GM12878 (cell line): ENCODE results near the gene PES1. TPM values are rescaled to one million over a fixed set of nuclear protein-coding genes. Genes with fewer than 3 reads are reported as not detected.

ENCODE experiments used
- ATAC-seq: fragments of 200-7000 bp; cut with Tn5 transposase; 3 replicates; pipeline ENCODE4 v1.9.1; 2020; ENCODE audit warnings: mild to moderate bottlenecking, moderate library complexity
- BruUV-seq: library from RNA; stranded (reverse); fragments of 400-500 nt; replicated peaks from 2 replicates; lab custom pipeline; 2021; lab: Mats Ljungman, UMichigan
- CTCF ChIA-PET: fragments of 300-600 bp; sonication (Branson Sonifier 250); formaldehyde crosslinking; extraction: SDS; loops from one replicate; lab custom pipeline; 2021; ENCODE audit warnings: inconsistent platforms; lab: Yijun Ruan, JAX
- POLR2A ChIA-PET: fragments of 350-600 bp; formaldehyde crosslinking; extraction: SDS; loops from one replicate; lab custom pipeline; 2021; ENCODE audit warnings: inconsistent platforms; lab: Charles Lee
- RAD21 ChIA-PET: fragments of 300-600 bp; sonication (Branson Sonifier 250); formaldehyde crosslinking; loops from one replicate; lab custom pipeline; 2023; ENCODE audit warnings: antibody characterized with exemption; ENCODE audit not compliant: unreplicated experiment; lab: Charles Lee
- SMC1A ChIA-PET: fragments of 300-600 bp; sonication (Branson Sonifier 250); formaldehyde crosslinking; loops from one replicate; lab custom pipeline; 2023; ENCODE audit not compliant: unreplicated experiment, uncharacterized antibody; lab: Charles Lee
- DNase-seq: peaks from one replicate; pipeline ENCODE4 v3.0.0-alpha.2; 2011; ENCODE audit warnings: low read depth, low spot score
- FAIRE-seq: peaks from 3 replicates; lab custom pipeline; 2011; peaks lifted over from hg19 to GRCh38; lab: Jason Lieb, UNC
- H2AFZ ChIP-seq: 2 replicates; pipeline ENCODE4 v1.6.0; 2011; ENCODE audit warnings: low read depth, low read length, control low read depth; ENCODE audit not compliant: control insufficient read depth
- H3K27ac ChIP-seq: 2 replicates; pipeline ENCODE4 v1.5.1; 2011; ENCODE audit warnings: control low read depth; ENCODE audit not compliant: control insufficient read depth, insufficient read depth
- H3K27me3 ChIP-seq, 2 experiments: replicated peaks in 1 of 2; 2 replicates each; pipeline versions ENCODE4 v1.6.0 to v1.6.1; 2011; ENCODE audit warnings: low read length in 1 of 2; ENCODE audit not compliant: control insufficient read depth in 2 of 2, insufficient read depth in 2 of 2
- H3K36me3 ChIP-seq, 2 experiments: 2 replicates each; pipeline ENCODE4 v1.5.1; 2011; ENCODE audit warnings: low read length in 1 of 2; ENCODE audit not compliant: control insufficient read depth in 2 of 2, insufficient read depth in 2 of 2
- H3K4me1 ChIP-seq: 2 replicates; pipeline ENCODE4 v1.6.1; 2011; ENCODE audit warnings: mild to moderate bottlenecking, low read length, moderate library complexity, mixed read lengths; ENCODE audit not compliant: control insufficient read depth, insufficient read depth
- H3K4me2 ChIP-seq: 2 replicates; pipeline ENCODE4 v1.6.0; 2011; ENCODE audit warnings: control low read depth; ENCODE audit not compliant: control insufficient read depth, insufficient read depth
- H3K4me3 ChIP-seq: fragments of 200-600 bp; sonication (generic); 2 replicates; pipeline ENCODE4 v1.5.1; 2016
- H3K79me2 ChIP-seq: 2 replicates; pipeline ENCODE4 v1.6.0; 2011; ENCODE audit warnings: low read length; ENCODE audit not compliant: control insufficient read depth, insufficient read depth
- H3K9ac ChIP-seq: 2 replicates; pipeline ENCODE4 v1.8.0; 2011; ENCODE audit warnings: low read length, control low read depth, mixed read lengths; ENCODE audit not compliant: control insufficient read depth, insufficient read depth
- H3K9me3 ChIP-seq: replicated peaks from 3 replicates; pipeline ENCODE4 v1.5.1; 2011; ENCODE audit warnings: mild to moderate bottlenecking, low read length; ENCODE audit not compliant: control insufficient read depth, insufficient read depth
- H4K20me1 ChIP-seq: 2 replicates; pipeline ENCODE4 v1.6.0; 2011; ENCODE audit not compliant: control insufficient read depth, insufficient read depth
- ATF2 ChIP-seq: IDR thresholded peaks from 2 replicates; pipeline ENCODE4 v1.6.1; 2012; ENCODE audit warnings: low read length, inconsistent platforms
- CBX5 ChIP-seq: sonication (generic); IDR thresholded peaks from 2 replicates; pipeline ENCODE4 v1.6.1; 2016; ENCODE audit warnings: low read depth, moderate library complexity, mild to moderate bottlenecking, inconsistent platforms
- HCFC1 ChIP-seq: fragments of 150-350 bp; IDR thresholded peaks from 2 replicates; pipeline ENCODE4 v1.6.1; 2014; ENCODE audit warnings: low read length
- HDAC6 ChIP-seq: fragments of 200-600 bp; sonication (generic); IDR thresholded peaks from one replicate; pipeline ENCODE4 v1.8.0; 2017; ENCODE audit warnings: antibody characterized with exemption; ENCODE audit not compliant: unreplicated experiment
- HSF1 ChIP-seq: fragments of 150-350 bp; IDR thresholded peaks from 2 replicates; pipeline ENCODE4 v1.6.1; 2014; ENCODE audit warnings: mild to moderate bottlenecking, low read depth, low read length
- KDM1A ChIP-seq: fragments of 200-600 bp; sonication (generic); IDR thresholded peaks from 2 replicates; pipeline ENCODE4 v1.6.1; 2016; ENCODE audit warnings: borderline replicate concordance
- MXI1 ChIP-seq: fragments of 150-350 bp; IDR thresholded peaks from 2 replicates; pipeline ENCODE4 v1.6.1; 2011; ENCODE audit warnings: low read depth, mild to moderate bottlenecking, inconsistent platforms, low read length, improper control_type of control experiment
- MYB ChIP-seq: fragments of 150-350 bp; IDR thresholded peaks from 2 replicates; pipeline ENCODE4 v1.6.1; 2014; ENCODE audit warnings: mild to moderate bottlenecking, low read depth, low read length, borderline replicate concordance
- PKNOX1 ChIP-seq: fragments of 450-650 bp; IDR thresholded peaks from 2 replicates; pipeline ENCODE4 v1.6.1; 2016; ENCODE audit warnings: mild to moderate bottlenecking
- REST ChIP-seq: IDR thresholded peaks from 2 replicates; pipeline ENCODE4 v1.6.1; 2012; ENCODE audit warnings: mild to moderate bottlenecking, low read depth, low read length
- SIN3A ChIP-seq: IDR thresholded peaks from 2 replicates; pipeline ENCODE4 v1.6.1; 2012; ENCODE audit warnings: low read depth, low read length, improper control_type of control experiment
- SMARCA5 ChIP-seq: fragments of 450-650 bp; IDR thresholded peaks from 2 replicates; pipeline ENCODE4 v1.6.1; 2017; ENCODE audit warnings: mild to moderate bottlenecking
- SP1 ChIP-seq: IDR thresholded peaks from one replicate; pipeline ENCODE4 v1.6.1; 2011; ENCODE audit warnings: low read depth, low read length
- ZBTB11 ChIP-seq: fragments of 450-650 bp; formaldehyde crosslinking; IDR thresholded peaks from 2 replicates; pipeline ENCODE4 v1.5.0; 2022; ENCODE audit warnings: mild to moderate bottlenecking, missing genetic modification characterization
- WGBS: methylation state at CpG from one replicate; pipeline ENCODE4 v1.1.6; 2016; ENCODE audit warnings: low lambda C conversion rate; ENCODE audit not compliant: insufficient replicate concordance, insufficient coverage; ENCODE audit errors: missing lambda C conversion rate; 5-methylcytosine and 5-hydroxymethylcytosine counted together
- in situ Hi-C: fragments of 300-500 bp; cut with MboI; formaldehyde crosslinking; loops from 9 replicates; pipeline ENCODE4 v1.14.3; 2018; ENCODE audit warnings: mixed read lengths
- intact Hi-C: fragments of 100-400 bp; cut with micrococcal nuclease; formaldehyde crosslinking; loops from one replicate; pipeline ENCODE4 v1.14.2; 2022; ENCODE audit not compliant: unreplicated experiment
- polyA plus RNA-seq, 11 experiments: library from polyadenylated mRNA; depleted of rRNA in 4 of 11; unstranded in 6 of 11; stranded (reverse) in 5 of 11; fragments of >200 nt; fragmentation: Nextera tagmentation in 4 of 11; fragmentation: Illumina TruSeq in 1 of 11; extraction: Ambion mirVana in 4 of 11; extraction: Trizol in 1 of 11; gene quantifications; 1 replicate in 1 of 11; 2 replicates in 10 of 11; pipeline versions ENCODE4 v1.2.1 to v1.2.3, GENCODE V29; 2011 to 2016; ENCODE audit warnings: inconsistent platforms in 2 of 11, missing spikeins in 2 of 11, low read depth in 1 of 11
- total RNA-seq, 4 experiments: library from RNA; depleted of rRNA in 3 of 4; stranded (reverse); fragments of >200 nt in 3 of 4; fragmentation: Illumina TruSeq in 1 of 4; extraction: Trizol in 1 of 4; gene quantifications; 2 replicates each; pipeline versions ENCODE4 v1.2.1 to v1.2.3, GENCODE V29; 2013 to 2021

Gene PES1
- total and polyA plus RNA-seq, 10 of the 15 experiments (the other 5 are each of a cell fraction or from before 2014, with no cell fraction given): 6.9 to 139 (median 106) TPM

- no peak for TF ChIP-seq KDM1A
- no peak for TF ChIP-seq PKNOX1
- TF ChIP-seq HDAC6: no peak
- TF ChIP-seq ATF2: no peak
- no peak for TF ChIP-seq HCFC1
- TF ChIP-seq CBX5: no peak
- TF ChIP-seq HSF1: no peak
- no peak for TF ChIP-seq MYB
- no peak for TF ChIP-seq SMARCA5
- no peak for TF ChIP-seq MXI1
- no peak for TF ChIP-seq REST
- no peak for TF ChIP-seq ZBTB11 (CRISPR knock-in tag)
- no peak for TF ChIP-seq SIN3A
- no peak for TF ChIP-seq SP1
- ATAC-seq: no peak
Observed at GRCh38 chr22:30612789-30613188, 21.1 kb upstream of the PES1 start.

More at GRCh38 chr22:30612789-30613188, 21.1 kb upstream of the PES1 start:
- RAD21 ChIA-PET: no interaction called here
- Histone ChIP-seq H3K36me3 (no peaks in the 10 kb centered on the region), H3K4me2 (no peak overlapping the region), H4K20me1 (no peaks in the 10 kb centered on the region), H3K4me1 (peaks cover 28% of the 10 kb centered on the region), H3K27me3 (no peaks in the 10 kb centered on the region), H3K9me3 (no peaks in the 10 kb centered on the region), H2AFZ (no peak overlapping the region), H3K79me2 (no peaks in the 10 kb centered on the region), H3K27ac (no peak overlapping the region), H3K4me3 (no peak overlapping the region), H3K9ac (no peak overlapping the region)
- 77% methylated on average over 8 of the region's 8 CpGs for WGBS
- BruUV-seq: no TSS peak
- SMC1A ChIA-PET: no interaction called here
- no peak for DNase-seq
- no peak for FAIRE-seq
- intact Hi-C loops (no loop called here), in situ Hi-C loops (no loop called here)
- CTCF ChIA-PET: interaction anchor here (1.5 kb wide), 1 partner anchor 9 kb away, joined by 3 read pairs; no protein-coding TSS in a partner anchor
- POLR2A ChIA-PET: no interaction called here
